SK-N-SH treated with all-trans-retinoic acid at 6 μM for 48 hours (cell line): Measurements from ENCODE around the gene KIF2A.

ENCODE experiments used
- ARNTL ChIP-seq: fragments of 450-650 bp; formaldehyde crosslinking; IDR thresholded peaks from 2 replicates; pipeline ENCODE4 v1.5.0; 2020; ENCODE audit warnings: low read depth, mild to moderate bottlenecking, moderate library complexity, borderline replicate concordance
- CSDC2 ChIP-seq: fragments of 250-450 bp; sonication (Bioruptor Pico); IDR thresholded peaks from 2 replicates; pipeline ENCODE4 v1.5.0; 2020; ENCODE audit warnings: mild to moderate bottlenecking, moderate library complexity

- no peak for TF ChIP-seq CSDC2
- TF ChIP-seq ARNTL (CRISPR knock-in tag): no peak
These were observed 115.4 kb downstream of the KIF2A start for GRCh38 chr5:62421414-62421813.
